ENCODE data around the gene ECHDC3. TPM values are rescaled to one million over a fixed set of nuclear protein-coding genes. Genes with fewer than 3 reads are reported as not detected.

Gene ECHDC3
- total RNA-seq, 6 experiments from 2014 or later, result 0.10 to 1.4 (median 0.23) TPM; not detected in 1

DNA sequence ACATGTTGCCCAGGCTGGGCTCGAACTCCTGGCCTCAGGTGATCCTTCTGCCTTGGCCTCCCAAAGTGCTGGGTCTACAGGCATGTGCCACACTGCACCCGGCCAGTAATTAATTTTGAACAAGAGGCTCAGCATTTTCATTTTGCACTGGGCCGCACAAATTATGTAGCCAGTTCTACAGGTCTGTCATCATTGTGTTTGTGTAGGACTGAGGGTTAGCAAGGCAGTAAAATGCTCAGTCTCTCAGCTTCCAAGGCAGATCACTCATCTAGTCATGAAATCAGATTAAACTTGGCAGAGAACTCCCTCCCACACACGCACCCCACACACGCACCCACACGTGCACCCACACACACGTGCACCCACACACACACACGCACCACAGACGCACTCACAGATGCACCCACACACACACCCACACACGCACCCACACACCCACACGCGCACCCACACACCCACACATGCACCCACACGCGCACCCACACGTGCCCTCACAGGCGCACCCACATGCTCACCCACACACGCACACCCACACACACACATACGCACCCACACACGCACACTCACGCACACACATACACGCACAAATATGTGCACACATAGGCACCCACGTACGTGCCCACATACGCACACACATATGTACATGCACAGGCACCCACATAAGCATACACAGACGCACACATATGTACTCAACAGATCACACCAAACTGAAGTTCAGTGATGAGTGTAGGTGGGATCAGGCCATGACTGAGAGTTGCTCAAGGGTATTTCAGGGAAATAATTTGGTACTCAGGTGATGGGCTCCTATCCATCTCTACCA is 53.1 kb downstream of the ECHDC3 start:
- peaks cover 35% of the 10 kb centered on the region for H3K4me1 Mint-ChIP-seq (ENCODE audit: low read depth)

DNA sequence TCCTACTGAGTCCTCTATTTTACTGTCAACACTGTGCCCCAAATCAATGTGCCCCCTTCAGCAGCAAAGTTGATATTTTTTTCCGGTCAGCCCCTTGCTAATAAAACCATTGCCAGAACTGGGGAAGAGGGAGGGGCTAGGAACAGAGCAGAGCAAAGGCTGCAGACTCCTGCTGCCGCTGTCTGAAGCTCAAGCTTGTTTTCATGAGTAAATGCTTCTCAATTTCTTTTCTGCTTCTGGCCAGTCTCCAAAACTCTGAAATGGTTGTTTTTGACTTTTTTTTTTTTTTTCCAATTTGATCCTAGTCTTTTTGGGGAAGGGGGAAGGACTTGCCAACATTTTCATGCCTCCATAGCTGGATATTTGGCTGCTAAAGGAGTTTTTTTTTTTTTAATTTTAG is 54.3 kb downstream of the ECHDC3 start:
- TF ChIP-seq, protein P1, sequence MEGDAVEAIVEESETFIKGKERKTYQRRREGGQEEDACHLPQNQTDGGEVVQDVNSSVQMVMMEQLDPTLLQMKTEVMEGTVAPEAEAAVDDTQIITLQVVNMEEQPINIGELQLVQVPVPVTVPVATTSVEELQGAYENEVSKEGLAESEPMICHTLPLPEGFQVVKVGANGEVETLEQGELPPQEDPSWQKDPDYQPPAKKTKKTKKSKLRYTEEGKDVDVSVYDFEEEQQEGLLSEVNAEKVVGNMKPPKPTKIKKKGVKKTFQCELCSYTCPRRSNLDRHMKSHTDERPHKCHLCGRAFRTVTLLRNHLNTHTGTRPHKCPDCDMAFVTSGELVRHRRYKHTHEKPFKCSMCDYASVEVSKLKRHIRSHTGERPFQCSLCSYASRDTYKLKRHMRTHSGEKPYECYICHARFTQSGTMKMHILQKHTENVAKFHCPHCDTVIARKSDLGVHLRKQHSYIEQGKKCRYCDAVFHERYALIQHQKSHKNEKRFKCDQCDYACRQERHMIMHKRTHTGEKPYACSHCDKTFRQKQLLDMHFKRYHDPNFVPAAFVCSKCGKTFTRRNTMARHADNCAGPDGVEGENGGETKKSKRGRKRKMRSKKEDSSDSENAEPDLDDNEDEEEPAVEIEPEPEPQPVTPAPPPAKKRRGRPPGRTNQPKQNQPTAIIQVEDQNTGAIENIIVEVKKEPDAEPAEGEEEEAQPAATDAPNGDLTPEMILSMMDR (IDR thresholded peaks at IDR 0.05), result no peak
- H3K27me3 Mint-ChIP-seq (ENCODE audit: insufficient read depth), result no peaks in the 10 kb centered on the region
- H3K4me1 Mint-ChIP-seq (ENCODE audit: low read depth), result peaks cover 35% of the 10 kb centered on the region
- no peak for DNase-seq
- H3K4me3 Mint-ChIP-seq, result no peak overlapping the region
- H3K27ac Mint-ChIP-seq, result no peak overlapping the region
- no peaks in the 10 kb centered on the region for H3K9me3 Mint-ChIP-seq
- H3K36me3 Mint-ChIP-seq (ENCODE audit: low read depth), result no peaks in the 10 kb centered on the region

More for the DNA sequence above, 53.1 kb downstream of the ECHDC3 start:
- no peaks in the 10 kb centered on the region for H3K36me3 Mint-ChIP-seq (ENCODE audit: low read depth)
- H3K27ac Mint-ChIP-seq, result peak overlapping the region; percentile 36; the same call in 1 of the 2 replicates
- H3K9me3 Mint-ChIP-seq, result no peaks in the 10 kb centered on the region
- no peaks in the 10 kb centered on the region for H3K27me3 Mint-ChIP-seq (ENCODE audit: insufficient read depth)
- TF ChIP-seq, protein P1 (IDR thresholded peaks at IDR 0.05), result no peak
- no peak overlapping the region for H3K4me3 Mint-ChIP-seq
- DNase-seq, result no peak

DNA sequence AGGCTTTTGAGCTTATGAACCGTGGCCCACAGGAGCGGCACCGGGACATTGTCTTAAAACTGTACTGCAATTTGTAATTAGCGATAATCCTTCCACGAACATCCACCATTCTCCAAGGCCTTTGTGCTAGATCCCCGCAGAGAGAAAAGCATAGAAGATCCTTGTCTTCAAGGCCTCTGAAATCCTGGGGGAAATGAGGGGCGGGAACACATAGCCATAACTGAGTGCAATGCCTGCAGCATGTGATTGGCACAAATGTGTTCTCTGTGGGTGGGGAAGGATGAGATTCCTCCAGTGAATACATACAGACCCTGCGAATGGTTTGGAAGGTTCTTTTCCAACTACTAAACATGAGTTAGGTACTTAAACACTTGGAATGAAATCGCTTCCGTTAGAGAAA is 55.1 kb downstream of the ECHDC3 start:
- H3K4me1 Mint-ChIP-seq (ENCODE audit: low read depth), result peaks cover 35% of the 10 kb centered on the region
- H3K9me3 Mint-ChIP-seq, result no peaks in the 10 kb centered on the region
- TF ChIP-seq, protein P1 (IDR thresholded peaks at IDR 0.05), result no peak
- no peaks in the 10 kb centered on the region for H3K36me3 Mint-ChIP-seq (ENCODE audit: low read depth)
- H3K27ac Mint-ChIP-seq, result no peak overlapping the region
- H3K27me3 Mint-ChIP-seq (ENCODE audit: insufficient read depth), result no peaks in the 10 kb centered on the region
- no peak overlapping the region for H3K4me3 Mint-ChIP-seq
- no peak for DNase-seq

DNA sequence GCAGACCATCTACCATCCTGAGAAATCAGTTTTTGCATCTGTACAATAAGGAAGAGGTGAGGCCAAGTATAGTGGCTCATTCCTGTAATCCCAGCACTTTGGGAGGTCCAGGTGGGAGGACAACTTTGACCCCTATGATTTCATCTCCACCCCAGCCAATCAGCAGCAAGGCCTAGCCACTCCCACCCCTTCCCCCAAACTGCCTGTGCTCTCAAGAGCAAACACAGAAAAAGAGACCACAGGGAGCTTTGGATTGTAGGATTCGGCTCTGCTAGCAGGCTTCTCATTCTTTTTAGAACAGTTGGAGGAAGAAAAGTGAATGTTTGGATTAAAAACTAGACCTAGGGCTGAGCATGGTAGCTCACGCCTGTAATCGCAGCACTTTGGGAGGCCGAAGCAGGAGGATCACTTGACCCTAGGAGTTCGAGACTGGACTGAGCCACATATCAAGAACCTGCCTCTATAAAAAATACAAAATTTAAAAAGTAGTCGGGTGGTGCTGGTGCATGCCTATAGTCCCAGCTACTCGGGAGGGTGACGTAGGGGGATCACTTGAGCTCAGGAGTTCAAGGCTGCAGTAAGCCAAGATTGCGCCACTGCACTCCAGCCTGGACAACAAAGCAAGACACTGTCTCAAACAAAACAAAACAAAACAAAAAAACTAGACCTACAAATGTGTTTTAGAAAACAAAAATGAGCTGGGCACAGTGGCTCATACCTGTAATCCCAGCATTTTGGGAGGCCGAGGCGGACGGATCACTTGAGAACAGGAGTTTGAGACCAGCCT is 55.9 kb downstream of the ECHDC3 start:
- H3K27ac Mint-ChIP-seq, result no peak overlapping the region
- TF ChIP-seq, protein P1 (IDR thresholded peaks at IDR 0.05), result no peak

DNA sequence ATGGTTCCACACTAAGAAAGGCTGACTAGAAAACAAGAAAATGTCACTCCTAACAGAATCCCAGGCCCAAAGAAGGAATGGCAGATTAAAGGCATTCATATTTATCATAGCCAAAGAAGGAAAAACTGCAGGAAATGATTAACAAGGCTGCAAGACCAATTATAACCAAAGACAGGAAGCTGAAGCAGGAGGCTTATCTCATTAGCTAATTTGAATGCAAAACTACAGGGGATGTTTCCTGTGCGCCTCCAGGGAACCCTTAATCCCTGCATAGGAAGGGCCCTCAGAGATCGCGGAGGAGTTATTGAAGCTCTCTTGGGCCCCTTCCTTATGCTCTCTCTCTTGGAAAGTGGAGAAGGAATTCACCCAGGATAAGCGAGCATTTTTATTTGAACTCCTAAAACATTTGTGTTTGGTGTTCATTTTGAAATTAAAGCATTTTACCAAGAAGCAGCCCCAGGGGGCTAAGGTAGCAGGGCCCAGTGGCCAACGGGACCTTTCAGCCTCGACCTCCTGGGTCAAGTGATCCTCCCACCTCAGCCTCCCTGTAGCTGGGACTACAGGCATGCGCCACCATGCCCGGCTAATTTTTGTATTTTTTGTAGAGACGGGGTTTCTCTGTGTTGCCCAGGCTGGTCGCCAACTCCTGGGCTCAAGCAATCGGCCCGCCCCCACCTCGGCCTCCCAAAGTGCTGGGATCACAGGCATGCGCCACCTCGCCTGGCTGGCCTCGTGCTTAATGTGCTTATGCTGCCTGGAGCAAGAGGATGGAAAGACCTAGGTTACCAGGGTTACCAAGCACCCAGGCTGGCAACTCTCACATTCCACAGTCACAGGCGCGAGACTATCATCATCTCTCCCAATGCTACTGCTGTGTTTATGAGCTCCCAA is 56.9 kb downstream of the ECHDC3 start:
- Mint-ChIP-seq H3K4me1 (ENCODE audit: low read depth) (peaks cover 24% of the 10 kb centered on the region), H3K36me3 (ENCODE audit: low read depth) (no peaks in the 10 kb centered on the region), H3K27me3 (ENCODE audit: insufficient read depth) (no peaks in the 10 kb centered on the region), H3K4me3 (no peak overlapping the region), H3K27ac (no peak overlapping the region), H3K9me3 (no peaks in the 10 kb centered on the region)
- no peak for DNase-seq
- TF ChIP-seq, protein P1 (IDR thresholded peaks at IDR 0.05), result no peak

More for the DNA sequence above, 55.9 kb downstream of the ECHDC3 start:
- no peaks in the 10 kb centered on the region for H3K9me3 Mint-ChIP-seq
- no peak for DNase-seq
- no peak overlapping the region for H3K4me3 Mint-ChIP-seq
- peaks cover 34% of the 10 kb centered on the region for H3K4me1 Mint-ChIP-seq (ENCODE audit: low read depth)
- H3K27me3 Mint-ChIP-seq (ENCODE audit: insufficient read depth), result no peaks in the 10 kb centered on the region
- no peaks in the 10 kb centered on the region for H3K36me3 Mint-ChIP-seq (ENCODE audit: low read depth)
